Fibroblast of pulmonary artery (primary cell): ENCODE data around the gene ACTC1.
"Not testable (repeated sequence)": the region's sequence is repeated elsewhere in the genome, so short reads cannot be mapped to it uniquely, and the experiment has no call there.

Experiments
- DNase-seq: peaks from one replicate; pipeline ENCODE4 v3.0.0-alpha.2; 2010; ENCODE audit warnings: low read depth
- H3K4me3 ChIP-seq: replicated peaks from 2 replicates; pipeline ENCODE4 v1.5.1; 2011; ENCODE audit warnings: low read depth, mild to moderate bottlenecking, control low read depth, low read length, moderate library complexity
- CTCF ChIP-seq: IDR thresholded peaks from 2 replicates; pipeline ENCODE4 v1.5.1; 2011; ENCODE audit warnings: mild to moderate bottlenecking, control low read depth, low read length, inconsistent platforms; ENCODE audit errors: missing control alignments

Gene ACTC1

GRCh38 chr15:34809186-34809585, 13.8 kb upstream of the ACTC1 start:
- DNase-seq, result no peak
- no peak overlapping the region for H3K4me3 ChIP-seq
- no peak for TF ChIP-seq CTCF

GRCh38 chr15:34808016-34808415, 12.7 kb upstream of the ACTC1 start:
- peak; percentile 18 for DNase-seq
- TF ChIP-seq CTCF, result no peak
- H3K4me3 ChIP-seq, result no peak overlapping the region

- H3K4me3 ChIP-seq, DNase-seq: not testable (repeated sequence)
These were observed 11.9 kb upstream of the ACTC1 start for GRCh38 chr15:34807241-34807640.

- no peak for TF ChIP-seq CTCF
- no peak overlapping the region for H3K4me3 ChIP-seq
These were observed 9.4 kb upstream of the ACTC1 start for GRCh38 chr15:34804776-34805175.

GRCh38 chr15:34804113-34804512, 8.8 kb upstream of the ACTC1 start:
- DNase-seq, result no peak
- no peak overlapping the region for H3K4me3 ChIP-seq
- TF ChIP-seq CTCF, result no peak

More at GRCh38 chr15:34804776-34805175, 9.4 kb upstream of the ACTC1 start:
- DNase-seq, result no peak

GRCh38 chr15:34802803-34803750, 7.7 kb upstream of the ACTC1 start:
- no peak for TF ChIP-seq CTCF
- H3K4me3 ChIP-seq, result no peak overlapping the region
- no peak for DNase-seq

- TF ChIP-seq CTCF, result no peak
- H3K4me3 ChIP-seq, result no peak overlapping the region
- no peak for DNase-seq
These were observed 7.0 kb upstream of the ACTC1 start for GRCh38 chr15:34802371-34802770.
